ENCODE measurements around the gene IFT88. TPM values are rescaled to one million over a fixed set of nuclear protein-coding genes. Genes with fewer than 3 reads are reported as not detected.
"Not testable (repeated sequence)": the region's sequence is repeated elsewhere in the genome, so short reads cannot be mapped to it uniquely, and the experiment has no call there.

The IFT88 gene
- total RNA-seq, 1 experiment from 2014 or later = 16.1 TPM

- no peak for DNase-seq
- Histone ChIP-seq H3K4me3 (no peak overlapping the region), H3K4me1 (no peaks in the 10 kb centered on the region), H3K27me3 (no peaks in the 10 kb centered on the region), H3K36me3 (no peaks in the 10 kb centered on the region), H3K9me3 (replicated peaks) (no peaks in the 10 kb centered on the region), H3K27ac (no peak overlapping the region)
Observed at GRCh38 chr13:20680416-20681080, 113.6 kb downstream of the IFT88 start.

- H3K27ac ChIP-seq; H3K9me3 ChIP-seq (replicated peaks); H3K4me3 ChIP-seq; H3K27me3 ChIP-seq; H3K4me1 ChIP-seq; DNase-seq; H3K36me3 ChIP-seq: not testable (repeated sequence)
Observed at GRCh38 chr13:20681481-20681880, 114.5 kb downstream of the IFT88 start.

- Histone ChIP-seq H3K36me3 (no peaks in the 10 kb centered on the region), H3K27ac (no peak overlapping the region), H3K27me3 (no peaks in the 10 kb centered on the region), H3K9me3 (replicated peaks) (no peaks in the 10 kb centered on the region), H3K4me3 (no peak overlapping the region), H3K4me1 (no peaks in the 10 kb centered on the region)
- no peak for DNase-seq
Observed at GRCh38 chr13:20682061-20682460, 115.1 kb downstream of the IFT88 start.

- H3K27me3 ChIP-seq = no peaks in the 10 kb centered on the region
- H3K27ac ChIP-seq = no peak overlapping the region
- no peaks in the 10 kb centered on the region for H3K36me3 ChIP-seq
- no peak overlapping the region for H3K4me3 ChIP-seq
- H3K9me3 ChIP-seq (replicated peaks) = no peaks in the 10 kb centered on the region
- DNase-seq = no peak
- H3K4me1 ChIP-seq = no peaks in the 10 kb centered on the region
Observed at GRCh38 chr13:20684041-20684440, 117.1 kb downstream of the IFT88 start.

- H3K4me3 ChIP-seq = no peak overlapping the region
- H3K36me3 ChIP-seq = no peaks in the 10 kb centered on the region
- no peaks in the 10 kb centered on the region for H3K4me1 ChIP-seq
- no peak overlapping the region for H3K27ac ChIP-seq
- no peaks in the 10 kb centered on the region for H3K9me3 ChIP-seq (replicated peaks)
- H3K27me3 ChIP-seq = no peaks in the 10 kb centered on the region
- DNase-seq = no peak
Observed at GRCh38 chr13:20684546-20684945, 117.6 kb downstream of the IFT88 start.

GRCh38 chr13:20685092-20685491 is 118.1 kb downstream of the IFT88 start:
- Histone ChIP-seq H3K4me1 (no peaks in the 10 kb centered on the region), H3K9me3 (replicated peaks) (no peaks in the 10 kb centered on the region), H3K4me3 (no peak overlapping the region), H3K27ac (no peak overlapping the region), H3K27me3 (no peaks in the 10 kb centered on the region), H3K36me3 (no peaks in the 10 kb centered on the region)
- DNase-seq = no peak

- no peak for DNase-seq
- H3K4me3 ChIP-seq = no peak overlapping the region
- no peak overlapping the region for H3K27ac ChIP-seq
- no peaks in the 10 kb centered on the region for H3K27me3 ChIP-seq
- no peaks in the 10 kb centered on the region for H3K9me3 ChIP-seq (replicated peaks)
- H3K36me3 ChIP-seq = no peaks in the 10 kb centered on the region
- H3K4me1 ChIP-seq = no peaks in the 10 kb centered on the region
Observed at GRCh38 chr13:20686167-20686566, 119.2 kb downstream of the IFT88 start.

- DNase-seq = no peak
- Histone ChIP-seq H3K4me1 (no peaks in the 10 kb centered on the region), H3K27me3 (no peaks in the 10 kb centered on the region), H3K27ac (no peak overlapping the region), H3K36me3 (no peaks in the 10 kb centered on the region), H3K4me3 (no peak overlapping the region), H3K9me3 (replicated peaks) (no peaks in the 10 kb centered on the region)
Observed at GRCh38 chr13:20686863-20687579, 120.1 kb downstream of the IFT88 start.

GRCh38 chr13:20689291-20689690 is 122.3 kb downstream of the IFT88 start:
- H3K27ac ChIP-seq = no peak overlapping the region
- H3K4me3 ChIP-seq = no peak overlapping the region
- H3K9me3 ChIP-seq (replicated peaks) = no peaks in the 10 kb centered on the region
- H3K4me1 ChIP-seq = no peaks in the 10 kb centered on the region
- no peak for DNase-seq
- H3K27me3 ChIP-seq = no peaks in the 10 kb centered on the region
- H3K36me3 ChIP-seq = no peaks in the 10 kb centered on the region

- H3K4me1 ChIP-seq = no peaks in the 10 kb centered on the region
- H3K27ac ChIP-seq = no peak overlapping the region
- no peak for DNase-seq
- no peaks in the 10 kb centered on the region for H3K9me3 ChIP-seq (replicated peaks)
- H3K36me3 ChIP-seq = no peaks in the 10 kb centered on the region
- H3K27me3 ChIP-seq = no peaks in the 10 kb centered on the region
- H3K4me3 ChIP-seq = no peak overlapping the region
Observed at GRCh38 chr13:20691616-20692015, 124.7 kb downstream of the IFT88 start.

- Histone ChIP-seq H3K4me1 (no peaks in the 10 kb centered on the region), H3K9me3 (replicated peaks) (no peaks in the 10 kb centered on the region), H3K27ac (no peak overlapping the region), H3K4me3 (no peak overlapping the region), H3K36me3 (no peaks in the 10 kb centered on the region), H3K27me3 (no peaks in the 10 kb centered on the region)
- no peak for DNase-seq
Observed at GRCh38 chr13:20696073-20696472, 129.1 kb downstream of the IFT88 start.

GRCh38 chr13:20699715-20700114 is 132.8 kb downstream of the IFT88 start:
- Histone ChIP-seq H3K36me3 (no peaks in the 10 kb centered on the region), H3K4me1 (0 out of 2 replicates have a peak, but pooled peaks cover 2% of the 10 kb centered on the region), H3K27ac (no peak overlapping the region), H3K9me3 (replicated peaks) (no peaks in the 10 kb centered on the region), H3K27me3 (no peaks in the 10 kb centered on the region), H3K4me3 (no peak overlapping the region)
- DNase-seq = no peak

GRCh38 chr13:20700288-20700687 is 133.3 kb downstream of the IFT88 start:
- H3K36me3 ChIP-seq = no peaks in the 10 kb centered on the region
- no peaks in the 10 kb centered on the region for H3K27me3 ChIP-seq
- H3K9me3 ChIP-seq (replicated peaks) = no peaks in the 10 kb centered on the region
- H3K27ac ChIP-seq = no peak overlapping the region
- no peak overlapping the region for H3K4me3 ChIP-seq
- no peak for DNase-seq
- H3K4me1 ChIP-seq = 0 out of 2 replicates have a peak, but pooled peaks cover 2% of the 10 kb centered on the region

- DNase-seq = no peak
- no peaks in the 10 kb centered on the region for H3K36me3 ChIP-seq
- H3K4me1 ChIP-seq = peaks cover 7% of the 10 kb centered on the region; the same call in 1 of the 2 replicates
- no peak overlapping the region for H3K27ac ChIP-seq
- H3K4me3 ChIP-seq = no peak overlapping the region
- H3K27me3 ChIP-seq = no peaks in the 10 kb centered on the region
- no peaks in the 10 kb centered on the region for H3K9me3 ChIP-seq (replicated peaks)
Observed at GRCh38 chr13:20701461-20701860, 134.5 kb downstream of the IFT88 start.

GRCh38 chr13:20702530-20702914 is 135.6 kb downstream of the IFT88 start:
- H3K27me3 ChIP-seq = no peaks in the 10 kb centered on the region
- DNase-seq = no peak
- no peak overlapping the region for H3K27ac ChIP-seq
- H3K4me3 ChIP-seq = peak overlapping the region; percentile 72
- no peaks in the 10 kb centered on the region for H3K9me3 ChIP-seq (replicated peaks)
- H3K36me3 ChIP-seq = no peaks in the 10 kb centered on the region
- peaks cover 12% of the 10 kb centered on the region; the same call in 1 of the 2 replicates for H3K4me1 ChIP-seq
